VCaP (cell line): ENCODE measurements around the gene SLC15A2.

Experiments used
- H3K27ac ChIP-seq: fragments of 450-650 bp; 2 replicates; pipeline ENCODE4 v1.5.1; 2017
- CTCF ChIP-seq: fragments of 450-650 bp; conservative IDR thresholded peaks from 2 replicates; pipeline ENCODE4 v1.5.1; 2017; ENCODE audit warnings: mild to moderate bottlenecking, moderate library complexity

SLC15A2 gene

DNA sequence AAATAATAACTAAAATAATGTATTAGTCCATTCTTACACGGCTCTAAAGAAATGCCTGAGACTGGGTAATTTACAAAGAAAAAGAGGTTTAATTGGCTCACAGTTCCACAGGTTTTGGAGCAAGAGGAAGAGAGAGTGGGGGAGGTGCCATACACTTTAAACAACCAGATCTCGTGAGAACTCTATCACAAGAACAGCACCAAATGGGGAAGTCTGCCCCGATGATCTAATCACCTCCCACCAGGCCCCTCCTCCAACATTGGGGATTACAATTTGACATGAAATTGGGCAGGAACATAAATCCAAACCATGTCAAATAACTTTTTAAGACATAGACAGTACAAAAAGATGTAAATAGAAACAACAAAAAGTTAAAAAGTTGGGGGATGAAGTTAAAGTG, 64.6 kb downstream of the SLC15A2 start:
- no peak for TF ChIP-seq CTCF
- no peak overlapping the region for H3K27ac ChIP-seq

DNA sequence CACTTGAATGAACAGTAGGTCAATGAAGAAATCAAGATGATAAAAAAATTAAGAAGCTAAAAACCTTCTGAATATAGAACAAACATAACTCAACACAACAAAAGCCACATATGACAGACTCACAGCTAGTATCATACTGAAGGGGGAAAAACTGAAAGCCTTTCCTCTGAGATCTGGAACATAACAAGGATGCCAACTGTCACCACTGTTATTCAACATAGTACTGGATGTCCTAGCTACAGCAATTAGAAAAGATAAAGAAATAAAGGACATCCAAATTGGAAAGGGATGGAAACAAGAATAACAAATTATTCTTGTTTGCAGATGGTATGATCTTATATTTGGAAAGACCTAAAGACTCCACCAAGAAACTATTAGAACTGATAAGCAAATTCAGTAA, 67.1 kb downstream of the SLC15A2 start:
- no peak overlapping the region for H3K27ac ChIP-seq
- no peak for TF ChIP-seq CTCF

DNA sequence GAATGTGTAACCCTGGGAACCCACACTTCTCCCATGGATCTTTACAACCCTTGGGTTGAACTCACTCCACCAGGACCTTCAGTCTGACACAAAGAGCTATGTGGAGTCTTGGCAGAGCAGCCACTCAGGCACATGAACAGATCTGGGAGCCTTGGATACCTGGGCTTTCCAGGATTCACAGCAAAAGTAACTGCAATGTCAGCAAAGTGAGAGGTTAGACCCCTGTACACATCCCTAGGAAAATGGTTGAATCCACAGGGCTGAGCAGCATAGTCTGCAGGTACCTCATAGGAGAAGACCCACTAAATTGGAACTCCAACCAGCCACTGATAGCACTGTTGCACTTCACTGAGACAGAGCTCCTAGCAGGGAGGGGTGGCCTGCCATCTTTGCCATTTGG, 68.2 kb downstream of the SLC15A2 start:
- no peak overlapping the region for H3K27ac ChIP-seq
- TF ChIP-seq CTCF = no peak

- TF ChIP-seq CTCF = no peak
- no peak overlapping the region for H3K27ac ChIP-seq
These were observed 69.4 kb downstream of the SLC15A2 start for GRCh38 chr3:121963608-121964007.

GRCh38 chr3:121969631-121970030, 75.4 kb downstream of the SLC15A2 start:
- TF ChIP-seq CTCF = no peak
- H3K27ac ChIP-seq = peak overlapping the region; percentile 67

DNA sequence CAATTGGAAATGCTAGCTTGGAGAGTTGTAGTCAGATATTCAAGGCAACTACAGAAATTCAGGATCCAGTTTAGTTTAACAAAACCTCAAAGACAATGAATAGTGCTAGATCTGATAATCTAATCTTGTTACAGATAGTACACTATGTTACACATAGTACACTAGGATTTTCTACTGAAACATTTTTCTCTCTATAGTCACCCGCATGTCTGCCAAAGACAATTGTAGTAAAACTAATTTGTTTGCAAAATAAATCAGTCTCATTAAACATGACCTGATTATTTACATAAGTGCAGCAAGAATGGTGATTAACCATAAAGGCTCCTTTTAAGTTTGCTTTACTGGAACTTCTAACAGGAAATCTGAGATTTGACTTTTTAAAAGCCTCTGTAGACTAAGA, 75.8 kb downstream of the SLC15A2 start:
- TF ChIP-seq CTCF = no peak
- H3K27ac ChIP-seq = peak overlapping the region; percentile 67

GRCh38 chr3:121974601-121975111, 80.5 kb downstream of the SLC15A2 start:
- no peak overlapping the region for H3K27ac ChIP-seq
- no peak for TF ChIP-seq CTCF
